Measurements from ENCODE around the gene PHAF1. TPM values are rescaled to one million over a fixed set of nuclear protein-coding genes. Genes with fewer than 3 reads are reported as not detected.

The PHAF1 gene
- polyA plus RNA-seq, 1 donor = 14.3 TPM

- H3K27me3 ChIP-seq (ENCODE audit: control insufficient read depth, insufficient read depth, low read length) = no peaks in the 10 kb centered on the region
- H3K9me3 ChIP-seq (ENCODE audit: control insufficient read depth, low read depth, low read length) = no peaks in the 10 kb centered on the region
- H3K36me3 ChIP-seq (ENCODE audit: control insufficient read depth, insufficient read depth, low read length) = peaks cover 69% of the 10 kb centered on the region
- DNase-seq = no peak
- WGBS (ENCODE audit: insufficient coverage, low lambda C conversion rate) = no CpG with 5 or more reads among the region's 6 CpGs
- H3K27ac ChIP-seq (ENCODE audit: low read length) = peak overlapping the region; percentile 99
- no peak overlapping the region for H3K4me3 ChIP-seq (ENCODE audit: low read length)
- peaks cover 31% of the 10 kb centered on the region for H3K4me1 ChIP-seq (ENCODE audit: control insufficient read depth, insufficient read depth, low read length)
Measured at GRCh38 chr16:67197704-67198103, 88.0 kb downstream of the PHAF1 start.

Other genes with a start within 250 kb of the PHAF1 start
- 9.6 TPM for gene PDP2, start 229.4 kb upstream of the PHAF1 start, polyA plus RNA-seq
- gene CDH16, start 191.1 kb upstream of the PHAF1 start, polyA plus RNA-seq = 7.9 TPM
- 2.0 TPM for gene RRAD, start 184.4 kb upstream of the PHAF1 start, polyA plus RNA-seq
- 82.1 TPM for gene CIAO2B, start 175.5 kb upstream of the PHAF1 start, polyA plus RNA-seq
- 181 TPM for gene CES2, start 174.4 kb upstream of the PHAF1 start, polyA plus RNA-seq
- gene CES3, start 148.7 kb upstream of the PHAF1 start, polyA plus RNA-seq = 16.0 TPM
- 23.5 TPM for gene CES4A, start 121.4 kb upstream of the PHAF1 start, polyA plus RNA-seq
- 25.1 TPM for gene CBFB, start 80.8 kb upstream of the PHAF1 start, polyA plus RNA-seq
- gene B3GNT9, start 41.1 kb downstream of the PHAF1 start, polyA plus RNA-seq = 5.5 TPM
- gene TRADD, start 50.0 kb downstream of the PHAF1 start, polyA plus RNA-seq = 13.2 TPM
- gene FBXL8, start 50.0 kb downstream of the PHAF1 start, polyA plus RNA-seq = 5.0 TPM
- gene HSF4, start 54.8 kb downstream of the PHAF1 start, polyA plus RNA-seq = 8.2 TPM
- gene NOL3, start 60.6 kb downstream of the PHAF1 start, polyA plus RNA-seq = 5.8 TPM
- 29.2 TPM for gene MATCAP1, start 74.0 kb downstream of the PHAF1 start, polyA plus RNA-seq
- gene EXOC3L1, start 80.2 kb downstream of the PHAF1 start, polyA plus RNA-seq = 2.1 TPM
- 67.6 TPM for gene E2F4, start 82.2 kb downstream of the PHAF1 start, polyA plus RNA-seq
- gene ELMO3, start 89.2 kb downstream of the PHAF1 start, polyA plus RNA-seq = 34.0 TPM
- 52.8 TPM for gene TMEM208, start 117.2 kb downstream of the PHAF1 start, polyA plus RNA-seq
- 13.8 TPM for gene FHOD1, start 137.5 kb downstream of the PHAF1 start, polyA plus RNA-seq
- 0.96 TPM for gene SLC9A5, start 139.0 kb downstream of the PHAF1 start, polyA plus RNA-seq
- 9.2 TPM for gene PLEKHG4, start 169.6 kb downstream of the PHAF1 start, polyA plus RNA-seq
- 0.40 TPM for gene KCTD19, start 216.8 kb downstream of the PHAF1 start, polyA plus RNA-seq
- 2.5 TPM for gene LRRC36, start 216.9 kb downstream of the PHAF1 start, polyA plus RNA-seq